HG03025 (cell line): ENCODE data around the gene HYAL3.
"Not testable (repeated sequence)": the region's sequence is repeated elsewhere in the genome, so short reads cannot be mapped to it uniquely, and the experiment has no call there.

Source experiments
- ATAC-seq: cut with Tn5 transposase; IDR thresholded peaks from one replicate; pipeline ENCODE4 v1.9.1; 2021; ENCODE audit warnings: mild to moderate bottlenecking, moderate library complexity; ENCODE audit not compliant: unreplicated experiment, low FRiP score

Gene HYAL3

DNA sequence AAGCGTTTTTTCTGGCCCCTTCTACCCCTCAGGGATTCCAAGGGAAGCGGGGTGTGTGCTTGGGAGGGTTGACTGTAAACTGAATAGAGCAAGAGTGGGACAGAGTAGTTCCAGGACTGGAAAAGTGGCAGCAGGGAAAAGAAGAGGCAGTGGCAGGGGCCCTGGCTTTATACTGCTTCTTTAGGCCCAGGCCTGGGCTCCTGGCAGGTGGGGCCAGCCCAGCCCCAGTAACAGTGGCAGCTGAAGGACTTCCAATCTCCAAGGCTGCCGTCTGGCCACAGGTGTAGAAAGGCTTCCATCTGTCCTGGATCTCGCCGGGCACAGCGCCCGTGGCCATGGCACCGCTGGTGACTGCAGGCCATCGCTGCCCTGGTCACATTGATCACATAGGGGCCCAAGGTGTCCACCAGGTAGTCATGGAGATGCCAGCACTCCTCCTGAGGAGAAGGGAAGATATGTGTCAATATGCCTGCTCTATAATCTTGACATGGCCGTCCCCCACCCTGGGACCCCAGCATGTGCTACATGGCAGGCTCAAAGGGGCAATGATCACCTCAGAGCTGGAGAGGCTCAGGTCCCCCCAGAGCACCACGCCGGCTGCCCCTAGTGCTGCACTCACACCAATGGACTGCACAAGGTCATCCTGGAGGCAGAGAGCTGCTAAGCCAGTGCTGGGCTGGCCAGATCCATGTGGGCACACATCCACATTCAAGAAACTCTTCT is 6.0 kb downstream of the HYAL3 start:
- no peak for ATAC-seq

DNA sequence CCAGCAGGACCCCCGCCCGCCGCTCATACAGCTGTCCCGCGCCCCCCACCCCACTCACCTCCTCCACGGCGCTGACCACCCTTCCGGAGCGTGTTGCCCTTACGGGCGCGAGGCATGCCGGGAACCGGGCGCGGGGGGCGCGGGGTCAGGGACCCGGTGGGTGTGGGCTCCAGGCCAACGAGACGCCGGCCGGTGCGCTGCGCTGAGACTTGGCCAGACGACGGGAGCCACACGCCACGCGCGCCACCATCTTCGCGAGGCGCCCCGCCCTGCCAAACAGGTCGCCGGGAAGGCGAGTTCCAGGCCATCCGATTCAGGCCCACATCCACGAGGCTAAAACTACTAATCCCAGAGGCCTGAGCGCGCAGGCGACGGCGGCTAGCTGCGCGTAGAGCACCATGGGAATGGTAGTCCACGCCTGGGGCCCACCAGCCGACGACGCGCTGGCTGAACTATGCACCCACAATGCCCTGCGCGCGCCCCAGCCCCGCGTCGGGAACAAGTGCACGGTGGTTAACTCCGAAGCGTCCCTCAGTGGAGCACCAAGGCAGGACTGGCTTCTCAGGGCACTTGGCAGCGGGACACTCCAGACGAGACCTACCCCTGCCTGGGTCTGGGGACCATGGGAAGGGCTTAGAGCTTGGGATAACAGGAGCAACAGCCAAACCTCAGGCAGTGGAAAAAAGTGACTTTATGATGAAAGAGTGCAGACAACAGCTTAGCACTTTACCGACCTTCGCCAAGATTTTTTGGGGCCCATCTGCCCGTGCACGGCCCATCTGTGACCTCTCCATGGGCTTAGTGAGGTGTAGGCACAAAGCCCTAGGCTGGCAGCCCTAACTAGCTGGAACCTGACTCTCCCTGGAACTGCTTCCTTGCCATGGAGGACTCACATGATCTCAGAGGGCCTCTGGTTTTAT is 6.8 kb downstream of the HYAL3 start, which contains the start of gene IFRD2:
TSS of gene IFRD2 (minus strand) at position 271 of the 920 bp plus-strand sequence. CDS start at position 116, 155 bp downstream.
- peak; percentile 73 for ATAC-seq

DNA sequence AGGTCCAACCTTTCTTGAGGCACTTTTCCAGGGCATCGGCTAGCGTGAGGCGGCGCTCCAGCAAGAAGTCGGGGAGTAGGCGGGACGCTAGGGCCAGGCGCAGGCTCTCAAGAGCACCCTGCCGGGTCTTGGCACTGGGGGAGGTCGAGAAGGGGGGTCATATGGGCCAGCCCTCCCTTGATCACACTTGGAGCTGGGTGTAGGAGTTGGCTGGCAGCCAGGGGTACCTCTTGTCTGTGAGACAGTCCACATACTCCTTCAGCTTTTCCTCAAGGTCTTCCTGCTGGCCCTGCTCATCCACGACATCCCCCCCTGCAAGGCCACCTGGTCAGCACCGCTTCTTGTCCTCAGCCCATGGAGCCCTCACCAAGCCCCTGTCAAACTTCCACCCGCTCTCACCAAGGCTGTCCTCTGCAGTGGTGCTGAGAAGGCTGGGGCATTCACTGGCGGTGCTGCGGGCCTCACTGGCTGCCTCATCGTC is 9.0 kb downstream of the HYAL3 start:
- no peak for ATAC-seq

DNA sequence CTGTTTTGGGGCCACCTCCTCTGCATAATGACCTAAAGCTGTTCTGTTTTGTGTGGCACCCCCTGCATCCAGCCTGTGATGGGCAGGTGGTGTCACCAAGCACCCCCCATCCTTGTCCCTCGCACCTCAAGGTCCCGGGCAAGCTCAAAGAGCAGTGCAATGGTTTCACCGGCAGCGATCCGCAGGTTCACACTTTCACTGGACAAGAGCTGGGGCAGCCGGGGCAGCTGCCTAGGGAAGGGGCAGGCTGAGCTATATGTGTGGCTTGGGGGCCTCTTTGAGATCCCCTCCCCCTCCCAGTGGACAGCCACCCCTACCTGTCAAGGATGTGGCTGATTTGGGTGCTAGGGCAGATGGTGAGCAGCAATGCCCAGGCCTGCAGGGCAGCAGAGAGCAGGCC is 10.1 kb downstream of the HYAL3 start:
- no peak for ATAC-seq

DNA sequence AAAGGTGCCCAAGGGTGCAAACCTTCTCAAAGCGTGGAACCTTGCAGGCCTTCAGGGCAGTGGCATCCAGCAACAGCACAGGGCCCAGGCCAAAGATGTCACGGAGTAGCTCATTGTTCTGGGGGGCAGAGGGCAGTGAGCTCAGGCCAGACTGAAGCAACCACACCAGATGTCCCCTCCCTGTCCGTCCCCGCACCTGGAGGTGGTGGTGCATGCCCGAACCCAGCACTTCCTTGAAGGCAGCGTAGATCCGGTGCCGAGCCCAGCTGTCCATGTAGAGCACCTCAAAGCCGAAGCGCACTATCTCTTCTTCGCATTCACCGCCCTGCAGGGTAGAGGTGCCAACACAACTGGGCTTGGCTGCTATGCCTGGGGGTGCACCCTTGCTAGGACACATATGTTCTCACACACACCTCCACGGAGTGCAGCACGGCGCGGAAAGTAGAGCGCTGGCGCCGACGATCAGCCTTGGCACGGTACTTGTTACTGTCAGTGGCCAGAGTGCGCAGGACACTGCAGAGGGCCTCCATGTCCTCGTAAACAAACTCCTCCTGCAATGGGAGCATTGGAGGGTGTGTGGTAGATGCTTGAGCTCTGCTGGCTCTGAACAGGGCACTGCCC is 10.7 kb downstream of the HYAL3 start:
- no peak for ATAC-seq

DNA sequence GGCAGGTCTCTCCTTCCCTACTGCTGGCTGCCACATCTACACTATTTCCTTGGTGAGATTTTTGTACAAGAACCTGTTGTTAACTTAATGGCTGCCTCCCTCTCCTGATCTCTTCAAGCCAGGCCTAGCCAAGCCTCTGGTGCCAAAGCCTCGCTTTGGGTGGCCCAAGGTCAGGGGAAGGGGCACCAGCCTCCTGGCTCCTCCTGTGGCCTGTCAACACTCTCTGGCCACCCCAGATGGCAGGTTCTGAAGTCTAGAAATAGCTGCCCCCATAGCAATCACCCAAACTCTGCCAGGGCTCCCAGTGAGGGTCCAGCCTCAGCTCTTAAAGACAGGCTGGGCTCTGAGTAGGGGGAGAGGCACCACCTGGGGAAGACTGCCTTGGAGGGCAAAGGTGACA is 11.9 kb downstream of the HYAL3 start:
- ATAC-seq = no peak

DNA sequence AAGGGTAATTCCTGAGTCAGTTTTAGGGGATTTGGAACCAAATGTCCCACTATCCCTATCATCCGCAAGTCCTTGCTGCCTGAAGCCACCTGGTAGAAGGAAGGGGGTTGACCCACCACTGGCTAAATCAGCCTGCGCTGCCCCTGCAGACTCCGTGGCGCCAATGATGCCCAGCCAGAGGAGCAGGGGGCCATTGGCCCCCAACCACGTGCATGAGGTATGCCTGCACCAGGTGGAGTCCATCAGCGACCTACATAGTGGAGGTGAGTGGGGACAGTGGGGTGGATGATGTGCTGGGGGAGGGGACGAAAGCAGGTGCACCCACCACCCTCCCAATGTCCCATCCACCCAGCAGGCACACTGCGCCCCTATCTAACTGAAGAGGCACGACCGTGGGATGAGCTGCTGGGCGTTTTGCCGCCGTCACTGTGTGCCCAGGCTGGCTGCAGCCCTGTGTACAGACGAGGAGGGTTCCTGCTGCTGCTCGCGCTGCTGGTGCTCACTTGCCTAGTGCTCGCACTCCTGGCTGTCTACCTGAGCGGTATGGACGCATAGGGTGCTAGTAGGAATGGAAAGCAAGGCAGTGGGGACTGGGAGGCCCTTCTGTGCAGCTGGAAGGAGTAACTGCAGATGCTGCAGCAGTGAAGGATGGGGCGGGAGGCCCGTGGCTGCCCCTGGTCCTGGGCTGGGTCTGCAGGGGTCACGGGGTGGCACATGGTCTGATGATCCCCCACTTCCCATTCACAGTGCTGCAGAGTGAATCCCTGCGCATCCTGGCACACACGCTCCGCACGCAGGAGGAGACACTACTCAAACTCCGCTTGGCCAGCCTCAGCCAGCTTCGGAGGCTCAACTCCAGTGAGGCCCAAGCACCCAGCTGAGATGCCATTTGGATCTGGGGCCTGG is 12.6 kb downstream of the HYAL3 start:
- ATAC-seq = no peak

DNA sequence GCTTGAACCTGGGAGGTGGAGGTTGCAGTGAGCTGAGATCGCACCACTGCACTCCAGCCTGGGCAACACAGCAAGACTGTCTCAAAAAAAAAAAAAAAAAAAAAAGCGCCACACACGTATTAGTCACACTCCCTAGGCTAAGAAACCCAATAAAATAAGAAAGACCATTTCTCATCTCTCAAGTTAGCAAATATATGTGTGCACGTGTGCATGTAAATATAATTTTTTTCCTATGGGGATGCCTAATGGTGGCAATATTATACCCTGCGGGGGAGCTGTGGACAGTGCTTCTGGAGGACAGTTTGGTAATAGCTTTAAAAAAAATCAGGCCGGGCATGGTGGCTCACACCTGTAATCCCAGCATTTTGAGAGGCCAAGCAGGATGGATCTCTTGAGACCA is 15.1 kb downstream of the HYAL3 start:
- ATAC-seq = not testable (repeated sequence)

DNA sequence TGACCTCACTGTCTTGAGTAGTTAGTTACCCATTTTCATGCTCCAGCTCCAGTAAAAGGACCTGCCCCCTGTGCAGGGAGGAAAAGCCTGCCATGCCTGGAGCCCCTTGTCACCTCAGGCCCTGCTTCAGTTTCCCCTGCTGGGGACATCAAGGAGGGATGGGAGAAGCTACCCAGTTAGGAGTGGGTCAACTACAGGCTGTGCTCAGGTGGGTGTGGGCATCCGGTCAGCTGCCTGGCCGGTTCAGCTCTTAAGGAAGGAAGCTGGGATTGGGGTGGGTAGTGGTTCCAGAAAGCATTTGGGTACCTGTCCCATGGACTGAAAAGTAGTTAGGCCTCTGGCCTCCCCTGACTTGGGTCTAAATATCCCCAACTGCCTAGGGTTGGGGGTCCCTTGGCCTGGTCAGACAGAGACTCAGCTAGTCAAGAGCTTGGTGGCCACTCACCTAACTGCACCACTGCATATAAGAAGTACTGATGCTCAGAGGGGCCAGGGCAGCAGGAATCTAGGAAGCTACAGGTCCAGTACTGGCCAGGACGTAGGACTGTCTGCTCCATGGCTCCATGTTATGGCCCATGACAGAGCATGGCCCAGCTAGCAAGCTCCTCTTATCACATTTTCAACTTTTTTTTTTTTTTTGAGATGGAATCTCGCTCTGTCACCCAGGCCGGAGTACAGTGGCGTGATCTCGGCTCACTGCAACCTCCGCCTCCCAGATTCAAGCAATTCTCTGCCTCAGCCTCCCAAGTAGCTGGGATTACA is 19.8 kb downstream of the HYAL3 start:
- no peak for ATAC-seq

DNA sequence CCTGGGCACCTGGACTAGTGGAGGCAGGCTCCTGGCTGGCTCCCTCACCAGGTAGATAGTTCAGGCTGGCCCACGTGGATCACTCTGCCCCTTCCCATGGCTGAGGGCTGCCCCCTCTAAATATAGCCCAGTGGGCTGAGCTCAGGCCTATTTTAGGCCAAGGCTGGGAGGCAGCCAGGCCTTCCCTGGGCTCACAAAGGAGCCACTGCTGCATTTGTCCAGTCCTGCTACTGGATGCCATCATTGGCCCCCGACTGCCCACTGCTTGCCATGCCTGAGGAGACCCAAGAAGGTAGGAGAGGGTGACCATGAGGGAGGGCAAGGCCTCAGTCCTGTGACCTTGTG is 20.4 kb downstream of the HYAL3 start, which contains the start of gene LSMEM2:
TSS of gene LSMEM2 (plus strand) at position 208 of the 345 bp plus-strand sequence. CDS start at position 235, 27 bp downstream.
- no peak for ATAC-seq

DNA sequence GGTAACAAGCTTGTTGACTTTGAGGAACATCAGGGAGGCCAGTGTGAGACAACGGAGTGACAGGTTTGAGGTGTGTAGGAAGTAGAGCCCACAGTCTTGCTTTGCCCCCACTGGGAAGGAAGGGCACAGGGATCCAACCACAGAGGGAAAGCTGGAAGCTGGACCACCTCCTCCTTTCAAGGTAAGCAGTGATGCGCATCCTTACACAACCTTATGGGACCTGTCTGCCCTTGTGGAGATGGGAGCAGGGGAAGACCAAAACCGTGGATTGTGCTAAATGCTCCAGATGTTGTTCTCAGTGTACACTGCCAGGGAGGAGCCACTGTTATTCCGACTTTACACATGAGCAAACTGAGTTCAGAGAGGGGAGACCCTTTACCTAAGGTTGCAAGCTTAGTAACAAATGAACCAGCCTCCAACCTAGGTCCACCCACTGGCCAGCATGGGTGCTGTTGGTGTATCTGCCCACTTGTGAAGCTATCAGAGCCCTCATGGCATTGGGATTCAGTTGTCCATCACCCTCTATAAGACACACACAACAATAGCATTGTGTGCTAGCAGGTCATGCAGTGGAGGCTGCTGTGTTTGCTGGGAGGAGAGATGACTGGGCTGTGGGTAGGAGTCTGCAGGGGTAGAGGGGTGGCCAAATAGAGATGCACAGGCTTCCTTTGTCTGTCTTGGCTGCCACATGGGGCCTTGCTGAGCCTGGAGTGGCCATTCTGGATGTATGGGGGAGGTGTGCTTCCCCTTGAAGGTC is 20.9 kb downstream of the HYAL3 start:
- no peak for ATAC-seq

DNA sequence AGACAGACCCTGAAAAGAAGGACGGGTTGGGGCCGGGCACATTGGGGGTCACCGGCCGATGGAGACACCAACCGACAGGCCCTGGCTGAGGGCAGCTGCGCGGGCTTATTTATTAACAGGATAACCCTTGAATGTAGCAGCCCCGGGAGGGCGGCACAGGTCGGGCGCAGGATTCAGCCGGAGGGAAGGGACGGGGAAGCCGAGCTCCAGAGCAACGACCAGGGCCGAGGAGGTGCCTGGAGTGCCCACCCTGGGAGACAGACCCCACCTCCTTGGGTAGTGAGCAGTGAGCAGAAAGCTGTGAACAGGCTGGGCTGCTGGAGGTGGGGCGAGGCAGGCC is 22.5 kb downstream of the HYAL3 start:
- ATAC-seq = no peak

DNA sequence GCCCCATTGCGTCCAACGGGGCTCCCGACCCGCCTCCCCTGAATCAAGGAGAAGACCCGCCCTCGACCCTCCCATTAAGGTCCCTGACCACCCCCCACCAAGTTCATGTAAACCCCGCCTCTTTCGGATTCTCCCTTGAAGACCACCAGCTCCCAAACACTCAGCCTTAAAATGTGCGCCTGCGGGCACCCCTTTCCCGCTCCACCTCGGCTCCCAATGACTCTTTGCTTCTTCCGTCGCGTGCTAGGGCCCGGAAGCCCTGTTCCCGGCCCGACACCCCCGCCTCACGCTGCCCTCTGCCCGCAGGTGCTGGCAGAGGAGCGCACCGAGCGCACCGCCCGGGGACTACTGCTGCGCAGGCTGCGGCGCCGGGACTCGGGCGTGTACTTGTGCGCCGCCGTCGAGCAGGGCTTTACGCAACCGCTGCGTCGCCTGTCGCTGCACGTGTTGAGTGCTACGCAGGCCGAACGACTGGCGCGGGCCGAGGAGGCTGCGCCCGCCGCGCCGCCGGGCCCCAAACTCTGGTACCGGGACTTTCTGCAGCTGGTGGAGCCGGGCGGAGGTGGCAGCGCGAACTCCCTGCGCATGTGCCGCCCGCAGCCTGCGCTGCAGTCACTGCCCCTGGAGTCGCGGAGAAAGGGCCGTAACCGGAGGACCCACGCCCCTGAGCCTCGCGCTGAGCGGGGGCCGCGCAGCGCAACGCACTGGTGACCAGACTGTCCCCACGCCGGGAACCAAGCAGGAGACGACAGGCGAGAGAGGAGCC is 23.0 kb downstream of the HYAL3 start:
- no peak for ATAC-seq

DNA sequence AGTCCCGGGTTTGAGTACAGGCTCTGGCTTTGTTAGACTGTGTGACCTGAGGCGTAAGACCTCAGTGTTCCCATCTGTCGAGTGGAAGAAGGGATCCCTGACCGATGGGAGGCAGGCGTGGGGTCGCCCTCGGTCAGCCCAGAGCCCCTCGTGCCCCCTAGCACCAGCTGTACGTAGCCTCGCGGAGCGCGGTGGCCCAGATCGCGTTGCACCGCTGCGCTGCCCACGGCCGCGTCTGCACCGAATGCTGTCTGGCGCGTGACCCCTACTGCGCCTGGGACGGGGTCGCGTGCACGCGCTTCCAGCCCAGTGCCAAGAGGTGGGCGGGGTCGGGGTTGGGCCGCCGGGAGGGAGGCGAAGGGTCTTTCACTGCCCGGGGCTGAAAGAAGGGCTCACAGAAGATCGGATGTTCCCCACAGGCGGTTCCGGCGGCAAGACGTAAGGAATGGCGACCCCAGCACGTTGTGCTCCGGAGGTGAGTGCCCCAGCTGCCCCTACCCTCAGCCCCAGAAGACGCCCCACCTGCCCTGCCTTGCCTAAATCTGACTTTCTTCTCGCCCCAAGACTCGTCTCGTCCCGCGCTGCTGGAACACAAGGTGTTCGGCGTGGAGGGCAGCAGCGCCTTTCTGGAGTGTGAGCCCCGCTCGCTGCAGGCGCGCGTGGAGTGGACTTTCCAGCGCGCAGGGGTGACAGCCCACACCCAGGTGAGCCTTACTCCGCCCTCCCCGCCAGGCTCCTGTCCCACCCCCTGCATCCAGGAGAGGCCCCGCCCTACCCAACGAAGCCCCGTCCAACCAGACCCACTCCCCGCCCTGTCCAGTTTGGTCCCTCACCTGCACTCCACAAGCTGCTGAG is 23.8 kb downstream of the HYAL3 start:
- ATAC-seq = no peak

DNA sequence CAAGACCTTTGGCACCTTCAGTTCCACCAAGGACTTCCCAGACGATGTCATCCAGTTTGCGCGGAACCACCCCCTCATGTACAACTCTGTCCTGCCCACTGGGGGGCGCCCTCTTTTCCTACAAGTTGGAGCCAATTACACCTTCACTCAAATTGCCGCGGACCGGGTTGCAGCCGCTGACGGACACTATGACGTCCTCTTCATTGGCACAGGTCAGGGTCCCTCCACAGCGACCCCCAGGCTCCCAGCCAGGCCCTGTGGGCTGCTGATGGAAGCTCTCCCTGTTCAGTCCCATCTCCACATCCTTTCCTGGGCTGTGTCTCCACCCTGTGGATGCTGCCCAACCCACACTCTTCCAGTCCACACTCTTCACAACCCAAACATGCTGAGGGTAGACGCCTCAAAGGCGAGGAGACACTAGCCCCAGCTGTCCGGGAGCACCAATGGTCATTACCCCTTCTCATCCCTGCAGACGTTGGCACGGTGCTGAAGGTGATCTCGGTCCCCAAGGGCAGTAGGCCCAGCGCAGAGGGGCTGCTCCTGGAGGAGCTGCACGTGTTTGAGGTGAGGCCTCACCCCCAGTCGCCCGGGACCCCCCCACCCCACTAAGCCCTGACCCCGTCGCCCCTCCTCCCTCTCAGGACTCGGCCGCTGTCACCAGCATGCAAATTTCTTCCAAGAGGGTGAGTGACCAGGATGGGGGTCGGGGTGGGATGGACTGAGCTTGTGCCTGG is 24.7 kb downstream of the HYAL3 start:
- no peak for ATAC-seq

DNA sequence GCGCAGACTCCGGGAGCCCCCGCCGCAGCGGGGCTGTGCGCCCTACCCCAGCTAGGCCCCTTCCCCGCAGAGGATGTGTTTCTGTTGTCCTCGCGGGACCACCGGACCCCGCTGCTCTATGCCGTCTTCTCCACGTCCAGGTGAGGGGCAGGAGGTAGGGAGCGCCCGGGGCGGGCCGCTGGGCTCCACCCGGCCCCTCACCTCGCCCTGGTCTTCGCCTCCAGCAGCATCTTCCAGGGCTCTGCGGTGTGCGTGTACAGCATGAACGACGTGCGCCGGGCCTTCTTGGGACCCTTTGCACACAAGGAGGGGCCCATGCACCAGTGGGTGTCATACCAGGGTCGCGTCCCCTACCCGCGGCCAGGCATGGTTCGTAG is 25.5 kb downstream of the HYAL3 start:
- no peak for ATAC-seq
